ENCODE measurements around the gene UCK2. TPM values are rescaled to one million over a fixed set of nuclear protein-coding genes. Genes with fewer than 3 reads are reported as not detected.

The UCK2 gene
- total and polyA plus RNA-seq, 2 donors (not counting 3 experiments of a cell fraction or from before 2014, with no cell fraction given) = 62.3 to 74.7 TPM

- BruUV-seq (replicated peaks) = no TSS peak
- Histone ChIP-seq H3K79me2 (ENCODE audit: control insufficient read depth, insufficient read depth, low read length) (peaks cover 95% of the 10 kb centered on the region), H3K27ac (ENCODE audit: insufficient read depth, low read depth, low read length) (no peak overlapping the region), H3K27me3 (ENCODE audit: control insufficient read depth in 2 of 2, insufficient read depth in 2 of 2, low read length in 2 of 2) (no peaks in the 10 kb centered on the region), H3K9me3 (replicated peaks; ENCODE audit: control insufficient read depth, insufficient read depth, low read length) (no peaks in the 10 kb centered on the region), H3K36me3 (ENCODE audit: control insufficient read depth in 2 of 2, extremely low read depth in 1 of 2, insufficient read depth in 2 of 2, low read length in 2 of 2) (no peaks in the 10 kb centered on the region), H3K9me1 (replicated peaks; ENCODE audit: control insufficient read depth, extremely low read depth, insufficient read depth, low read length) (no peaks in the 10 kb centered on the region), H3K4me3 (replicated peaks in 1 of 3; ENCODE audit: insufficient read depth in 1 of 3, low read depth in 1 of 3, low read length in 3 of 3) (no peak overlapping the region), H3K4me2 (ENCODE audit: insufficient read depth, low read length) (no peak overlapping the region), H4K20me1 (replicated peaks; ENCODE audit: control insufficient read depth, extremely low read depth, insufficient read depth, low read length) (no peaks in the 10 kb centered on the region), H2AFZ (ENCODE audit: low read depth, low read length) (no peak overlapping the region), H3K4me1 (ENCODE audit: control insufficient read depth, extremely low read depth, insufficient read depth, low read length) (peaks cover 21% of the 10 kb centered on the region), H3K9ac (replicated peaks; ENCODE audit: extremely low read depth, insufficient read depth, low read length) (no peak overlapping the region)
- CTCF ChIA-PET = no interaction called here
- FAIRE-seq (no peak), DNase-seq (ENCODE audit: low read depth, low spot score) (no peak)
- dilution Hi-C loops (cut with MboI; ENCODE audit: extremely low pct_ligation_motif_present, low sequenced_read_pairs) = no loop called here
- intact Hi-C loops (cut with micrococcal nuclease) = no loop called here
- POLR2A ChIA-PET = no interaction called here
- TF ChIP-seq MAX (IDR thresholded peaks at IDR 0.05; ENCODE audit: insufficient read depth, insufficient read length) = no peak
- no peak for TF ChIP-seq MYC (IDR thresholded peaks at IDR 0.05; ENCODE audit: low read depth, low read length)
- TF ChIP-seq GATA2 (IDR thresholded peaks at IDR 0.05; ENCODE audit: insufficient read depth, insufficient read length, low read depth, low read length) = no peak
- TF ChIP-seq POLR2A (IDR thresholded peaks at IDR 0.05; ENCODE audit: low read depth, low read length) = no peak
- no peak for TF ChIP-seq FOS (IDR thresholded peaks at IDR 0.05; ENCODE audit: borderline replicate concordance, insufficient read depth, low read length)
- TF ChIP-seq POLR2AphosphoS5 (IDR thresholded peaks at IDR 0.05; ENCODE audit: insufficient read depth, low read depth, low read length) = no peak
- no peak for TF ChIP-seq CTCF (IDR thresholded peaks at IDR 0.05; ENCODE audit: extremely low read depth in 1 of 2, insufficient read depth in 1 of 2, low read depth in 1 of 2, low read length in 2 of 2)
- no peak for TF ChIP-seq EZH2 (IDR thresholded peaks at IDR 0.05; ENCODE audit: borderline replicate concordance, low read depth, low read length, severe bottlenecking)
- TF ChIP-seq JUN (IDR thresholded peaks at IDR 0.05; ENCODE audit: borderline replicate concordance, insufficient read depth, insufficient read length, low read depth) = no peak
Observed at GRCh38 chr1:165879946-165880345, 52.5 kb downstream of the UCK2 start.
